ENCODE results near the gene C15orf39.

DNA sequence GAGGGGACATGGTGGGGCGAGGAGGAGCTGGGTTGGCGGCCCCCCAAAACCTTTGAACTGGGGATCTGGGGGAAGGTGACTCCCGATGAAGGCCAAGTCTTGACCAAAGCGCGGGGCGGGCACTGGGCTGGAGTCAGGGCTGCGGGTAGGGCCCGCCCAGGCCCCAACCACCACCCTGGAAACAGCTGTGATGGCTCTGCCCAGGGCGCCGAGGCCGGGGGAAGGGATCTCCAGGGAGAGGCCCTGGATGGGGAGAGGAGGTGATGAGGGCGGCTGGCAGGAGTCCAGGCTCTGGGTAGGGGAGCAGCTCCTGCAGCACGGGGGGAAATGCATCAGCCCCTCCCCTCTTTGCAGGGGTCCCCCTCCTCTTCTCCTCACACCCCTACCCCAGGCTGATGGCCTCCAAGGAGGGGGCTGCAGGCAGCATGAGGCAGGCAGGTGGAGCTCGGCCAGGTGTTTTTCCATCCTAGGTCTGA, 5.9 kb upstream of the C15orf39 start:
- TF ChIP-seq CTCF (IDR thresholded peaks at IDR 0.05; ENCODE audit: low read depth, low read length, poor library complexity, severe bottlenecking) = no peak
- TF ChIP-seq EZH2phosphoT487 (IDR thresholded peaks at IDR 0.05; ENCODE audit: borderline replicate concordance, low read length) = no peak

Data from DOHH2 (cell line).